ENCODE measurements around the gene ARHGAP25.

ARHGAP25 gene

GRCh38 chr2:68720665-68721064 is 13.9 kb upstream of the ARHGAP25 start:
- no peak for DNase-seq

GRCh38 chr2:68721482-68722101 is 13.0 kb upstream of the ARHGAP25 start:
- peak; percentile 61 for DNase-seq

- no peak for DNase-seq
These were observed 11.9 kb upstream of the ARHGAP25 start for GRCh38 chr2:68722712-68723111.

GRCh38 chr2:68723181-68723580 is 11.4 kb upstream of the ARHGAP25 start:
- DNase-seq: no peak

- no peak for DNase-seq
These were observed 8.5 kb upstream of the ARHGAP25 start for GRCh38 chr2:68726100-68726499.

GRCh38 chr2:68726608-68727367 is 7.8 kb upstream of the ARHGAP25 start:
- peak; percentile 74 for DNase-seq

- DNase-seq: no peak
These were observed 6.8 kb upstream of the ARHGAP25 start for GRCh38 chr2:68727683-68728375.

- DNase-seq: no peak
These were observed 3.8 kb upstream of the ARHGAP25 start for GRCh38 chr2:68730828-68731227.

- DNase-seq: no peak
These were observed 2.3 kb upstream of the ARHGAP25 start for GRCh38 chr2:68732036-68732932.

- DNase-seq: no peak
These were observed 1.2 kb upstream of the ARHGAP25 start for GRCh38 chr2:68733365-68733764.

GRCh38 chr2:68734176-68734575 is 435 bp upstream of the ARHGAP25 start:
- DNase-seq: no peak

- no peak for DNase-seq
These were observed 1.5 kb downstream of the ARHGAP25 start for GRCh38 chr2:68736086-68736485.

- peak; percentile 58 for DNase-seq
These were observed 3.1 kb downstream of the ARHGAP25 start for GRCh38 chr2:68737711-68738110.

- DNase-seq: no peak
These were observed 4.4 kb downstream of the ARHGAP25 start for GRCh38 chr2:68738906-68739594.

- no peak for DNase-seq
These were observed 5.2 kb downstream of the ARHGAP25 start for GRCh38 chr2:68739595-68740399.

GRCh38 chr2:68740400-68740914 is 5.8 kb downstream of the ARHGAP25 start:
- no peak for DNase-seq

- DNase-seq: peak; percentile 39
These were observed 6.6 kb downstream of the ARHGAP25 start for GRCh38 chr2:68741238-68741637.

GRCh38 chr2:68741805-68742306 is 7.2 kb downstream of the ARHGAP25 start:
- DNase-seq: no peak

GRCh38 chr2:68742626-68743415 is 8.2 kb downstream of the ARHGAP25 start:
- DNase-seq: no peak

GRCh38 chr2:68743531-68743930 is 8.9 kb downstream of the ARHGAP25 start:
- DNase-seq: no peak
